ENCODE results near the gene AP3D1.

DNA sequence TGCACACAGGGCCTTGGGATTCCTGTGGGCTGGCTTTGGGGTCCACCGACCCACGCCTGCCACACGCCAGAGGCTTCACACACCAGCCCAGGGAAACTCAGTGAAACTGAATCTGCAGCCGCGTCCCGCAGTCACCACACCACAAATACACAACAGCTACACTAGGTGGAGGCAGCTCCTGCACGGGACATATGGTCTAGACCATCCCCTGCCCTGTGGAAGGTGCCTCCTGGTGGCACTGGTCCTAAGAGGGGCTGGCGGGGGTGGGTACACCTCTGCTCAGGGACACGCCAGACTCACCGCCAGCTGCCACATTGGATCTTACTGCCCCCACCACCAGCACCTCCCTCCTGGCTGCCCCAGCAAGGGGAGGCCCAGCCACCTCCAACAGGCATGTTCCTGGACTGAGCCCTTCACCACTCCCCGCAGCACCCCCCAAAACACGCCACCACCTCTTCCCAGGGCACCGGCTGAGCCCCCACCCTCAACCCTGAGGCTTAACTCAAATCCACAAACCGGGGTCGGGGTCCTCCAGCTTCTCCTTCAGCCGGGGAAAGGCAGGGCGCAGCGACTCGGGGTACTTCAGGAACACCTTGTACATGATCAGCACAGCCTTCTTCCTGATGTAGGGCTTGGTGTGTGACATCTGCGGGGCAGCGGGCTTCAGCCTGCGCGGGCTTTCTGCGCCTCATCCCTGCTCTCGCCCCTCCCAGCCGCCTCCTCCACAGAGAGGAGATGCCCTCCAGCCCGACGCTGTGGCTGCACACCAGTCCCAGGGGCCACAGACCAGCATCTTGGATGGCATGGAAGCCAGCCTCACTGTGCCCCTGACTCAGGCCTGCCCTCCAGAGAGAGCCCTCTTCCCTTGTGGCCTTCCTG, 21.2 kb downstream of the AP3D1 start:
- no peak for TF ChIP-seq CTCF (IDR thresholded peaks at IDR 0.05; ENCODE audit: low read depth, low read length)
- no peak for TF ChIP-seq POLR2A (IDR thresholded peaks at IDR 0.05; ENCODE audit: extremely low read depth, insufficient read length)
